ENCODE measurements around the gene SEPHS1. TPM values are rescaled to one million over a fixed set of nuclear protein-coding genes. Genes with fewer than 3 reads are reported as not detected.

The SEPHS1 gene
- total RNA-seq, 1 donor from 2014 or later, result 57.0 TPM

DNA sequence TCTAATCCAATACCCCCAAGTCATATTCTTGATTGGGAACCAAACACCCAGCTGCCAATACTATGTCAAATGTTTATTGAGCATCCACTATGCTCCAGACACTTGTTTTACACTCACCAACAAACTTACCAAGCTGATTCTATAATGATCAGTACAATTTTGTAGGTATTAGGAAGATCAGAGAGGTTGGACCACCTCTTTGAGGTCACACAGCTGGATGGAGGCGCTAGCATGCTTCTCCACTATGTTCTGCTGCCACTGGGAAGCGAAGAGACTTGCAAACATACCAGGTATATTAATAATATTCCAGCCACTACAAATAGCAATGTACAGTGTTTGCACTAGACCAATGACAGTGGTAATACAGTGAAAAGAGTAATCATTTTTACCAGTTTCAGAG is 25.6 kb upstream of the SEPHS1 start:
- no peak overlapping the region for H3K4me3 ChIP-seq (ENCODE audit: insufficient read depth, low read depth, low read length)
- FAIRE-seq, result no peak
- no peaks in the 10 kb centered on the region for H3K4me1 ChIP-seq (ENCODE audit: insufficient read depth, low read length)
- Mint-ChIP-seq H3K9me3 (ENCODE audit: unreplicated experiment) (no peaks in the 10 kb centered on the region), H3K4me3 (ENCODE audit: unreplicated experiment) (no peak overlapping the region), H3K4me1 (ENCODE audit: low read depth, unreplicated experiment) (no peaks in the 10 kb centered on the region), H3K36me3 (ENCODE audit: low read depth, unreplicated experiment) (no peaks in the 10 kb centered on the region), H3K27me3 (ENCODE audit: low read depth, unreplicated experiment) (no peaks in the 10 kb centered on the region), H3K27ac (ENCODE audit: unreplicated experiment) (no peak overlapping the region)
- H3K27ac ChIP-seq (ENCODE audit: low read depth, low read length), result no peak overlapping the region
- no peak overlapping the region for H3K9ac ChIP-seq (ENCODE audit: low read length)
- TF ChIP-seq, protein P1, sequence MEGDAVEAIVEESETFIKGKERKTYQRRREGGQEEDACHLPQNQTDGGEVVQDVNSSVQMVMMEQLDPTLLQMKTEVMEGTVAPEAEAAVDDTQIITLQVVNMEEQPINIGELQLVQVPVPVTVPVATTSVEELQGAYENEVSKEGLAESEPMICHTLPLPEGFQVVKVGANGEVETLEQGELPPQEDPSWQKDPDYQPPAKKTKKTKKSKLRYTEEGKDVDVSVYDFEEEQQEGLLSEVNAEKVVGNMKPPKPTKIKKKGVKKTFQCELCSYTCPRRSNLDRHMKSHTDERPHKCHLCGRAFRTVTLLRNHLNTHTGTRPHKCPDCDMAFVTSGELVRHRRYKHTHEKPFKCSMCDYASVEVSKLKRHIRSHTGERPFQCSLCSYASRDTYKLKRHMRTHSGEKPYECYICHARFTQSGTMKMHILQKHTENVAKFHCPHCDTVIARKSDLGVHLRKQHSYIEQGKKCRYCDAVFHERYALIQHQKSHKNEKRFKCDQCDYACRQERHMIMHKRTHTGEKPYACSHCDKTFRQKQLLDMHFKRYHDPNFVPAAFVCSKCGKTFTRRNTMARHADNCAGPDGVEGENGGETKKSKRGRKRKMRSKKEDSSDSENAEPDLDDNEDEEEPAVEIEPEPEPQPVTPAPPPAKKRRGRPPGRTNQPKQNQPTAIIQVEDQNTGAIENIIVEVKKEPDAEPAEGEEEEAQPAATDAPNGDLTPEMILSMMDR (IDR thresholded peaks at IDR 0.05; ENCODE audit: insufficient read depth, low read depth, low read length), result no peak
- TF ChIP-seq EZH2 (IDR thresholded peaks at IDR 0.05; ENCODE audit: insufficient read depth, low read length), result no peak
- H3K79me2 ChIP-seq (ENCODE audit: insufficient read depth, low read length), result no peaks in the 10 kb centered on the region
- H3K9me3 ChIP-seq (ENCODE audit: insufficient read depth, low read depth, low read length), result no peaks in the 10 kb centered on the region
- no peak overlapping the region for H2AFZ ChIP-seq (ENCODE audit: low read depth, low read length)
- no peaks in the 10 kb centered on the region for H3K36me3 ChIP-seq (ENCODE audit: insufficient read depth, low read length)
- no peaks in the 10 kb centered on the region for H3K27me3 ChIP-seq (ENCODE audit: insufficient read depth, low read length)
- H3K4me2 ChIP-seq (ENCODE audit: low read length), result no peak overlapping the region
- no peaks in the 10 kb centered on the region for H4K20me1 ChIP-seq (ENCODE audit: insufficient read depth, low read length)
- DNase-seq (ENCODE audit: low read depth), result no peak

DNA sequence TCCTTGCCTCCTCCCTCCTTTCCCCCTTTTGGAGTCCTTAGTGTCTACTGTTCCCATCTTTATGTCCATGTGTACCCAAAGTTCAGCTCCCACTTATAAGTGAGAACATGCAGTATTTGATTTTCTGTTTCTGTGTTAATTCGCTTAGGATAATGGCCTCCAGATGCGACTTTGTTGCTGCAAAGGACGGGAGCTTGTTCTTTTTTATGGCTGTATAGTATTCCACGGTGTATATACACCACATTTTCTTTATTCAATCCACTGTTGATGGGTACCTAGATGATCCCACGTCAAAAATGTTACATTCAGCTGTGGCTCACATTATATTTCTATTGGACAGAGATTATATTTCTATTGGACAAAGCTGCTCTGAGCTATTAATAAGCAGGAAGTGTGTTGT is 24.4 kb upstream of the SEPHS1 start:
- no peak for FAIRE-seq

DNA sequence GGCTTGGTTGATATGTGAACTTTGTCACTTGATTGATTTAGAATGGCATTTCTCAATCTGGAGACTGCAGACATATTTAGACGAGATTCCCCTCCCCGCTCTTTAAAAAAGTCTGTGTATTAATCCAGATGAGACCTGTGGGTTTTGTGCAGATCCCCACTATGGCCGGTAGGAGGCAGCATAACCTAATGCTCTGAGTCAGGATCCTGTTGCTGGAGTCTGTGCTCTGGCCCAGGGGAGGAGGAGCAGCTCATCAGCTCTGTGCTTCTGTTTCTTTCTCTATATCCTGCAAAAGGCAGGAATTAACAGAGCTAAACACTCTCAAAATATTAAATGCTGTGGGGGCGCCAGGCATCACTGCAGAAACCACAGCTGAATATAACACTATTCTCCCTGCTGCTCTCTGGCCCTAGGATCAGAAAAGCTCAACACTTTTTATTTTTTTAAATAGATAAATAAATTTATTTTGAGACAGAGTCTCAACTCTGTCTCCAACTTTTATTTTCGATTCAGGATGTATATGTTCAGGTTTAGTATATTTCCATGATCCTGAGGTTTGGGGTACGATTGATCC is 23.9 kb upstream of the SEPHS1 start:
- DNase-seq (ENCODE audit: low read depth), result peak; percentile 59
- H3K4me3 Mint-ChIP-seq (ENCODE audit: unreplicated experiment), result no peak overlapping the region
- Histone ChIP-seq H3K9me3 (ENCODE audit: insufficient read depth, low read depth, low read length) (no peaks in the 10 kb centered on the region), H3K4me1 (ENCODE audit: insufficient read depth, low read length) (no peaks in the 10 kb centered on the region), H4K20me1 (ENCODE audit: insufficient read depth, low read length) (no peaks in the 10 kb centered on the region), H3K27ac (ENCODE audit: low read depth, low read length) (no peak overlapping the region), H3K4me3 (ENCODE audit: insufficient read depth, low read depth, low read length) (no peak overlapping the region), H3K9ac (ENCODE audit: low read length) (no peak overlapping the region), H2AFZ (ENCODE audit: low read depth, low read length) (no peak overlapping the region), H3K79me2 (ENCODE audit: insufficient read depth, low read length) (no peaks in the 10 kb centered on the region), H3K27me3 (ENCODE audit: insufficient read depth, low read length) (no peaks in the 10 kb centered on the region), H3K4me2 (ENCODE audit: low read length) (no peak overlapping the region), H3K36me3 (ENCODE audit: insufficient read depth, low read length) (no peaks in the 10 kb centered on the region)
- H3K4me1 Mint-ChIP-seq (ENCODE audit: low read depth, unreplicated experiment), result no peaks in the 10 kb centered on the region
- TF ChIP-seq, protein P1 (IDR thresholded peaks at IDR 0.05; ENCODE audit: insufficient read depth, low read depth, low read length), result peak; percentile 99
- TF ChIP-seq EZH2 (IDR thresholded peaks at IDR 0.05; ENCODE audit: insufficient read depth, low read length), result no peak
- H3K36me3 Mint-ChIP-seq (ENCODE audit: low read depth, unreplicated experiment), result no peaks in the 10 kb centered on the region
- no peak overlapping the region for H3K27ac Mint-ChIP-seq (ENCODE audit: unreplicated experiment)
- H3K27me3 Mint-ChIP-seq (ENCODE audit: low read depth, unreplicated experiment), result peaks cover 3% of the 10 kb centered on the region
- no peak for FAIRE-seq
- no peaks in the 10 kb centered on the region for H3K9me3 Mint-ChIP-seq (ENCODE audit: unreplicated experiment)

More for the DNA sequence above, 24.4 kb upstream of the SEPHS1 start:
- Histone ChIP-seq H4K20me1 (ENCODE audit: insufficient read depth, low read length) (no peaks in the 10 kb centered on the region), H3K36me3 (ENCODE audit: insufficient read depth, low read length) (no peaks in the 10 kb centered on the region), H3K9ac (ENCODE audit: low read length) (no peak overlapping the region), H2AFZ (ENCODE audit: low read depth, low read length) (no peak overlapping the region), H3K4me3 (ENCODE audit: insufficient read depth, low read depth, low read length) (no peak overlapping the region), H3K27me3 (ENCODE audit: insufficient read depth, low read length) (no peaks in the 10 kb centered on the region), H3K4me2 (ENCODE audit: low read length) (no peak overlapping the region), H3K9me3 (ENCODE audit: insufficient read depth, low read depth, low read length) (no peaks in the 10 kb centered on the region), H3K79me2 (ENCODE audit: insufficient read depth, low read length) (no peaks in the 10 kb centered on the region), H3K27ac (ENCODE audit: low read depth, low read length) (no peak overlapping the region), H3K4me1 (ENCODE audit: insufficient read depth, low read length) (no peaks in the 10 kb centered on the region)
- Mint-ChIP-seq H3K27me3 (ENCODE audit: low read depth, unreplicated experiment) (peaks cover 3% of the 10 kb centered on the region), H3K27ac (ENCODE audit: unreplicated experiment) (no peak overlapping the region), H3K4me1 (ENCODE audit: low read depth, unreplicated experiment) (no peaks in the 10 kb centered on the region), H3K9me3 (ENCODE audit: unreplicated experiment) (no peaks in the 10 kb centered on the region), H3K4me3 (ENCODE audit: unreplicated experiment) (no peak overlapping the region), H3K36me3 (ENCODE audit: low read depth, unreplicated experiment) (no peaks in the 10 kb centered on the region)
- no peak for DNase-seq (ENCODE audit: low read depth)
- TF ChIP-seq EZH2 (IDR thresholded peaks at IDR 0.05; ENCODE audit: insufficient read depth, low read length), result no peak
- TF ChIP-seq, protein P1 (IDR thresholded peaks at IDR 0.05; ENCODE audit: insufficient read depth, low read depth, low read length), result no peak

All from astrocyte (in vitro differentiated cells and primary cell).